Astrocyte of the cerebellum (primary cell): ENCODE data around the gene RNF43.

Experiments used
- DNase-seq: peaks from one replicate; pipeline ENCODE4 v3.0.0-alpha.2; 2011; ENCODE audit warnings: low read depth
- H3K4me3 ChIP-seq: 2 replicates; pipeline ENCODE4 v1.5.1; 2011; ENCODE audit warnings: mild to moderate bottlenecking, low read depth, low read length, moderate library complexity
- in situ Hi-C: cut with HindIII; loops from 2 replicates; pipeline ENCODE4 v1.10.0; 2017; ENCODE audit warnings: low sequenced_read_pairs
- TF ChIP-seq, protein P1 (sequence below): IDR thresholded peaks from 2 replicates; pipeline ENCODE4 v1.5.1; 2012; ENCODE audit warnings: low read length, low read depth, moderate library complexity, mild to moderate bottlenecking; ENCODE audit errors: missing control alignments

Gene RNF43

DNA sequence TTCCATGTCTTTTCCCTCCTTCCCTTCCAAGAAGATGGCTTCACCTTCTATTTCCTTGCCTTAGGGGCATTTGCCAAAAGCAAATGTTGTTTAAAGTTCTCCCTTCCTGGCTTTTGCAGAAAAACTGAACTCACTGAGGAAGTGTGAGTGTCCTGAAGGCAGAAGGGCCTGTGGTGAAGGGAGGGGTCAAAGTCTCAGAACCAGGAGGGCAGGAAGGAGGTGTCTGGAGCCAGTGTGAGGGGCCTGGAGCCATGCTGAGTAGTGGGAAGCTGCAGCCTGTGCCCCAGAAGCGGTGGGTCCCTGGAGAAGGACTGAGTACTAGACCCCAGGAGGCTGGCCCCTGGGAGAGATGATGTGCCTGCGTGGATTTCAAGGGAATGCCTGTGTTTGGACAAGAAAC lies 41.5 kb downstream of the RNF43 start:
- DNase-seq = no peak
- TF ChIP-seq, protein P1, sequence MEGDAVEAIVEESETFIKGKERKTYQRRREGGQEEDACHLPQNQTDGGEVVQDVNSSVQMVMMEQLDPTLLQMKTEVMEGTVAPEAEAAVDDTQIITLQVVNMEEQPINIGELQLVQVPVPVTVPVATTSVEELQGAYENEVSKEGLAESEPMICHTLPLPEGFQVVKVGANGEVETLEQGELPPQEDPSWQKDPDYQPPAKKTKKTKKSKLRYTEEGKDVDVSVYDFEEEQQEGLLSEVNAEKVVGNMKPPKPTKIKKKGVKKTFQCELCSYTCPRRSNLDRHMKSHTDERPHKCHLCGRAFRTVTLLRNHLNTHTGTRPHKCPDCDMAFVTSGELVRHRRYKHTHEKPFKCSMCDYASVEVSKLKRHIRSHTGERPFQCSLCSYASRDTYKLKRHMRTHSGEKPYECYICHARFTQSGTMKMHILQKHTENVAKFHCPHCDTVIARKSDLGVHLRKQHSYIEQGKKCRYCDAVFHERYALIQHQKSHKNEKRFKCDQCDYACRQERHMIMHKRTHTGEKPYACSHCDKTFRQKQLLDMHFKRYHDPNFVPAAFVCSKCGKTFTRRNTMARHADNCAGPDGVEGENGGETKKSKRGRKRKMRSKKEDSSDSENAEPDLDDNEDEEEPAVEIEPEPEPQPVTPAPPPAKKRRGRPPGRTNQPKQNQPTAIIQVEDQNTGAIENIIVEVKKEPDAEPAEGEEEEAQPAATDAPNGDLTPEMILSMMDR = no peak
- no peak overlapping the region for H3K4me3 ChIP-seq
- in situ Hi-C loops = no loop called here

DNA sequence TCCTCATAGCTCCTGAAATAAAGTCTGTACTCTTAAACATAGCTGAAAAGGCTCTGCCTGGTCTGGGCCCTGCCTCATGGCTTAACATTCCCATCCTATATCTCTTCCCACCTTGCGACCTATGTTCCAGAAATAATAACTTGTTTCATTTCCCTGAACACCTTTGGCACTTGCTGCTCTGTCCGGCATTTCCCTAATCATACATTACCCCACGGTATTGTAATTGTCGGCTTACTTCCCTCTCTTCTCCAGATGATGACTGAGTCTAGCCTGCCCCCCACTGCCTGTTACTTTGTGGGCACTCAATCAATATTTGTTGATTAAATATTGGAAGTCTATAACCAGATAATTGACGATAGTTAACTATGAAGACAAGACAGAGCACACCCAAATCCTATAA lies 42.1 kb downstream of the RNF43 start:
- in situ Hi-C loops = no loop called here

DNA sequence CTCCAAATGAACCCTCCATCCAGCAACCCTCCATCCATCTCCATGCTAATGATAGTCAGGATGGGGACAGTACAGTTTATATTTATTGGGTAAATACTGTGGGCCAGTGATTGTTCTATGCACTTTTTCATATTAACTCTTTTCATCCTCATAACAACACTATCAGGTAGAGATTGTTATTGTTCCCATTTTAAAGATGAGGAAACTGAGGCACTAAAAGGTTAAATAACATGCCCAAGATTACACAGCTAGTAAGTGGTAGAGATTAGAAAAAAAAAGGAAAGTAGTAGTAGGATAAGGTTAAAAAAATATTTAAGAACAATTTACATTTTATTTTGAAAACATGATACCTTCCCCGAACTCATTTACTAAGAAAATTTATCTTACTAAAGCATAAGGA lies 43.4 kb downstream of the RNF43 start:
- TF ChIP-seq, protein P1 = no peak
- no peak overlapping the region for H3K4me3 ChIP-seq
- no peak for DNase-seq
- in situ Hi-C loops = no loop called here

More for the DNA sequence above, 42.1 kb downstream of the RNF43 start:
- DNase-seq = no peak
- TF ChIP-seq, protein P1 = no peak
- H3K4me3 ChIP-seq = no peak overlapping the region

DNA sequence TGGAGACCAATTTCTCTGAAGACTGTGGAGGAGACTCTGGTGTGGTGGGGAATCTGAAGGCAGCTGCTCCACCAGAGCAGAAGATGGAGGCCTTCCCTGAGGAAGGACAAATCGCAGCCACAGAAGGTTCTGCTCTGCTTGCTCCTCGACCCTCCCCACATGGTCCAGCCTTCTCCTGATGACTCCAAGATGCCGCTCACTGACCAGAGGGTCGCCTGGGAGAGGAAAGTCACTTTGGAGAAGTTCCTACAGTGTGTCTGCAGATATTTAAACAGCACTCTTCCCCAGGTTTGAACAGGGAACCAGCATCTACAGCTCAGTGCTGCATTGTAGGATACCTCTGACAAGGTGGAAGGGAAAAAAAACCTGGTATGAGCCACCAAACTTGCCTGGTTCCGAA lies 44.3 kb downstream of the RNF43 start:
- no peak overlapping the region for H3K4me3 ChIP-seq
- no peak for DNase-seq
- TF ChIP-seq, protein P1 = no peak
- in situ Hi-C loops = no loop called here

DNA sequence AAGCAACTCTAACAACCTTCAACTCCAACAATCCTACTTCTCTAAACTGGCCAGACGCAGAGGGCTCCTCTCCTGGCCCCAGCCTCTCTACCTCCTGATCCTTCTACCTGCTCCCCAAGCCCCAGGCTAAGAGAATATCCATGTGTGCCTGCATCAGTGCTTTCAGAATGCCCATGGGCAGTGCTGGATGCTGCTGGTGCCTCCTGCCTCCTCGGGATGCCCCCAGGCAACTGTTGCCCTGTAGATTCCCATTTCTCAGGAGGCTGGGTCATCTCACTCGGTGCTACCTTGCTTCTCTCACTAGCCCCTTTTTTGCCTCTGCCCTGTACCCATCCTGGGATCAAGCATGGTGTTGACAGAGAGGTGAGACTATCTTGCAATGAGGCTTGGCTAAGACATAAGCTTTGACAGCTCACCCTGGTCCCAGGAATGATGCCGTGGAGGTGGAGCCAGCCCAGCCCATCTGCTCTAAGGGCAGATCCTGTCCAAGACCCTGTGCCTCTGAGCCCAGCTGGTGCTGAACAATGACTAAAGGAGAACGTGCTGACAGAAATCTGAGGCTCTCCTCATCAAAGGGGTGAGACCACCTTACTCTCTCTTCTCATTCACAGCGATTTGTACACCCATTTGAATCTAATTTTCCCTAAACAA lies 45.9 kb downstream of the RNF43 start:
- DNase-seq = no peak
- TF ChIP-seq, protein P1 = no peak
- no peak overlapping the region for H3K4me3 ChIP-seq
- in situ Hi-C loops = no loop called here

DNA sequence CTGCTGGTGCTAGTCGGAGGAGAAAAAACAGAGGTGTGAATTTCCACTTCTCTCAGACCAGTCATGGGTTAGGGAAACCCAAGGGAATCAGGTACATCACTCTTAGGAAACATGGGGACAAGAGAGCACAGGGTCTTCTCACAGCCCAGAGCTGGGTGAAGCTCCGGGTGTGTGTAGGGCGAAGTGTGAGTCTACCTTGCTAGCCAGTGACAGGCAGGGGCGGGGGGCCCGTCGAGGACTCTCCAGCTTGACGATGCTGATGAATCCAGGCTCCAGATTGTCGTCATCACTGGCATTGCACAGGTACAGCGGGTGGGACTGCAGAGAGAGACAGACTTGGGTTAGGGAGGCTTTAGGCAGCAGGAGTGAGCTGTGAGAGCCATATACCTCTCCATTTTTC lies 46.6 kb downstream of the RNF43 start:
- no peak for DNase-seq
- TF ChIP-seq, protein P1 = no peak
- in situ Hi-C loops = no loop called here
- no peak overlapping the region for H3K4me3 ChIP-seq
